ENCODE measurements around the gene SNCG.
"Not testable (repeated sequence)": the region's sequence is repeated elsewhere in the genome, so short reads cannot be mapped to it uniquely, and the experiment has no call there.

The SNCG gene

DNA sequence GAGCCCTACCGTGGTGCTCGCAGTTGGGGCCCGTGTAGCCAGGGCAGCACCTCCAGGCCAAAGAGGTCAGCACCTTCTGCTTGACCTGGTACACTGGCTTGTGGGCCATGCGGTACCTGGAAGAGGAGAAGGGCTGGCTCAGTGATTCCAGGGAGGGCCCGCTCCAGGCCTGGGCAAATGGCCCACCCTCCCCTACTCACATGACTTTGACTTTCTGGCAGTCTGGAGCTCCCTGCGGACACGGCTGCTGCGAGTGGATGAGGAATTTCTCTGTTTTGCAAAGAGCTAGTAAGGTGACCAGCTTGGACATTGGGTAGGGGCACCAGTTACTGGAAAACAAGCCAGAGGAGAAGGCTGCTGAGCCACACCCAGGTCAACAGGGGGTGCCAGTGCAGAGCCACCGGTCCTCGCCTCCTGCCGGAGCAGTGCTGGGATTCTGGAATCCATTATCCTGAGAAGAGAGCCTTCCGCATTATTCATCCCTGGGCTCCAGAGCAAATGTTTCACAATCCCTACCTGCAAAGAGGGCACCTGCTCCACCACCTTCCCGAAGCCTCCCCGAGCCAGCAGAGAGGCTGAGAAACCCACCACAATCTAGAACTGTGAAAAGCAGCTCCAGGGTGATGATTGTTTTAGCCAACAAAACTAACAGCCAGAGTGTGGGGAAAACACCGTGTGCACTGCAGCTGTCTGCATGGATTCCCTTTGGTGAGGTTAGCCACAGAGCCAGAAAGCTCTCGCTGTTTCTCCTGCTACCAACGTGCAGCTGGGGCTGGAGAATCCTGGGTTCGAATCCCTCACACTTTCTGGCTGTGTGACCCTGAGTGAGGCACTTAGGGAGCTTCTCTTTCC is 12.8 kb upstream of the SNCG start:
- DNase-seq (ENCODE audit: low read depth) = no peak

DNA sequence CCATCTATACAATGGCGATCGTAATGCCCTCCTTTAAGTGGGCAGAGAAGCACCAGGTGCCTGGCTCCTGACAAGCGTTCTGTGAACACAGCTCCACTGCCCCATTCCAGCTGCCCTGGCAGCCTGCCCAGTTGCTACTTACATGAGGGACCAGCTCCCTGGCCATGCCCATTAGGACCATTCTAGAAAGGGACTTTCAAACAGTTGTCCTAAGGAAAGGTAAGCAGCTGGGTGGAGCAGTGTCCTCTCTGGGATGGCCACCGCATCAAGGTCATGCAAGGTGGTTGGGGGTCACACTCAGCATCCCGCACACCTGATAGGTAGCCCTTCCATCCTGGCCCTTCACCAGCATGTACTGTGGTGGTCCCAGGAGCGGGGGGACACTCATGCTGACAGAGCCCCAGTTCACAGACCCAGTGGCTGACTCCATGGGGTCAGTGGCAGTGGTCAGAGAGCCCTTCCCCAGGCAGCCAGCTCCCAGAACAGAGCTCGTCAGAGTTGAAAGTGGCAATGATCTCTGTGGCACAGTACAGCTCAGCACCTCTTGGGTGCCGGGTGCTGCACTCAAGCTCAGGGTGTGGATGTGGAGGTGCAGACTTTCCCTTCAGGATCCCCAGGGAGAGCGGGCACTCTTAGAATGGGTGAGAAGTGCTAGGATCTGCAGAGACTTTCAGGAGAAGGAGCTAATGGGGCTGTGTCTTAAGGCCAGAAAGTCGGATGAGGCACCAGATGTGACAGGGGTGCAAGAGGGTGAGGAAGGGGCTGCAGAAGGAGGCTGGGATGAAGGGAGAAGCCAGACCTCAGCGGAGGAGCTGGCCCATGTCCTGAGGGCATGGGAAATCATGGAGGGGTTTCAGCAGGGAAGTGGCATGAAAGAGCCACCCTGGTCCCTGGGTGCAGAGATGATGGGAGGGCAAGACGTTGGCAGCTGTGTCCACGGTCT is 11.9 kb upstream of the SNCG start:
- DNase-seq (ENCODE audit: low read depth) = no peak

DNA sequence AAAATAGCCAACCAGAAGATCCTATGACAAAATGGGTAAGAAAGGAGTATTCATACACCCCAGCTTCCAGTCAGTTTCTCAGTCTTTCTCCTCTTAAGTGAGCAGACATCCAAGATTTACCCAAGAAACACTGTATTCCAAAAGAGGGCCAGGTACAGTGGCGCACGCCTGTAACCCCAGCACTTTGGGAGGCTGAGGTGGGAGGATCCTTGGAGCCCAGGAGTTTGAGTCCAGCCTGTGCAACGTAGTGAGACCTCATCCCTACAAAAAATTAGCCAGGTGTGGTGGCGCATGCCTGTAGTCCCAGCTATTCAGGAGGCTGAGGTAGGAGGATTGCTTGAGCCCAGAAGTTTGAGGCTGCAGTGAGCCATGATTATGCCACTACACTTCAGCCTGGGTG is 10.6 kb upstream of the SNCG start:
- DNase-seq (ENCODE audit: low read depth) = not testable (repeated sequence)

DNA sequence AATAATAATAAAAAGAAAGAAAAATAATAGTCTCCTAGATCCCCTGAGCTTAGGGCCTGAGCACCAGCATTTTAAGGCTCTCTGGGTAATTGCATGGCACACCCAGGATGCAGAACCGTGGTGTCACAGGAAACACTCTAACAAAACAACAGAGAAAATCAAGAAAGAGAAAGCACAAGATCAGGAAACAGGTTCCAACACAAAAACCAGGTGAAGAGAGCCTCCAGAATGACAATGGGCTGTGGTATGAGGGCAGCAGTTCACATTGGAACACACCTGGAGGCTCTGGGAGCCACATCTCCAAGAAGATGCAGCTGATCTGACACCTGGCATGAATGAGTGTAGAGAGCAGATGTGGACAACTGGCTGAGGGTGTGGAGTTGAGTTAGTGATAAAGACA is 8.1 kb upstream of the SNCG start:
- no peak for DNase-seq (ENCODE audit: low read depth)

DNA sequence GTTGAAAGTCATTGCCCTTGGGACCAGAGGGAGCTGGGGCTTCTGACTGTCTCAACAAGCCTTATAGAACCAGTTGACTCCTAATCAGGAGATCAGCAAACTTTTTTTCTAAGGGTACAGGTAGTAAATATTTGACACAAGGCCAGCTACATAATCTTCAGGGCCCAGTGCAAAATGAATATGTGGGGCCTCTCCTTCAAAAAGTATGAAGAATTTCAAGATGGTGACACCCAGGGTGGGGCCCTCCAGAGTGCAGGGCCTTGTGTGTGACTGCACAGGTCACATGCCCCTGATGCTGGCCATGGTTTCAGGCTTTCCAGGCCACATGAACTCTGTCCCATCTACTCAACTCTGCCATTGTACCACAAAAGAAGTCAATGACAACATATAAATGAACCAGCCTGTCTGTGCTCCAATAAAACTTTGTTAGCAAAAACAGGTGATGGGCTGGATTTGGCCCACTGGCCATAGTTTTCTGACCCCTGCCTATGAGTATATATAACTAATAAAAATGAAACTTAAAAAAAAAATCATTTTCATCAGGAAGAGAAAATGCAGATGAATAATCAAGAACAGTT is 7.1 kb upstream of the SNCG start:
- no peak for DNase-seq (ENCODE audit: low read depth)

DNA sequence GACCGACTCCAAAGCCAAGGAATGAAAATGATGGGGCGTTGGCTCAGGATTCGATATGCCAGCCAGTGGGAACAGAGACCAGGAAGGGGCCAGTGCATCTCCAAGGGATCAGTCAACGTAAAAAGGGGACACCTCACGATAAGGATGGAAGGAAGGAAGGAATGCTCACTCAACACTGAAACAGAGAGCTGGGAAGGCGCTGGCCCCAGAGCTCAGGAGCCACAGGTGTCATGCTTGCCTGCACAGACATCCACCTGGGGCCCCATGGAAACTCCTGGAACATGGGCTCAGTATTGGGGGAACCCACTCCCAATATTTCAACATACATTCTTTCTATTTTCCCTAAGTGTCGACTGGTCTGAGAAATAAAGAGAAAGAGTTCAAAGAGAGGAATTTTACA is 6.3 kb upstream of the SNCG start:
- DNase-seq (ENCODE audit: low read depth) = no peak

DNA sequence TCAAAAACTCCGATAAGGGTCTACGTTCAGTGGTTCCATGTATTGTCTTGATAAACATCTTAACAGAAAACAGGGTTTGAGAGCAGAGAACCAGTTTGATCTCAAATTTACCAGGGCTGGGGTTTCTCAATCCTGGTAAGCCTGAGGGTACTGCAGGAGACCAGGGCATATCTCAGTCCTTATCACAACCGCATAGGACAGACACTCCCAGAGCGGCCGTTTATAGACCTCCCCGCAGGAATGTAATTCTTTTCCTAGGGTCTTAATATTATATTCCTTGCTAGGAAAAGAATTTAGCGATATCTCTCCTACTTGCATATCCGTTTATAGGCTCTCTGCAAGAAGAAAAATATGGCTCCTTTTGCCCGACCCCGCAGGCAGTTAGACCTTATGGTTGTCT is 5.7 kb upstream of the SNCG start:
- DNase-seq (ENCODE audit: low read depth) = not testable (repeated sequence)

DNA sequence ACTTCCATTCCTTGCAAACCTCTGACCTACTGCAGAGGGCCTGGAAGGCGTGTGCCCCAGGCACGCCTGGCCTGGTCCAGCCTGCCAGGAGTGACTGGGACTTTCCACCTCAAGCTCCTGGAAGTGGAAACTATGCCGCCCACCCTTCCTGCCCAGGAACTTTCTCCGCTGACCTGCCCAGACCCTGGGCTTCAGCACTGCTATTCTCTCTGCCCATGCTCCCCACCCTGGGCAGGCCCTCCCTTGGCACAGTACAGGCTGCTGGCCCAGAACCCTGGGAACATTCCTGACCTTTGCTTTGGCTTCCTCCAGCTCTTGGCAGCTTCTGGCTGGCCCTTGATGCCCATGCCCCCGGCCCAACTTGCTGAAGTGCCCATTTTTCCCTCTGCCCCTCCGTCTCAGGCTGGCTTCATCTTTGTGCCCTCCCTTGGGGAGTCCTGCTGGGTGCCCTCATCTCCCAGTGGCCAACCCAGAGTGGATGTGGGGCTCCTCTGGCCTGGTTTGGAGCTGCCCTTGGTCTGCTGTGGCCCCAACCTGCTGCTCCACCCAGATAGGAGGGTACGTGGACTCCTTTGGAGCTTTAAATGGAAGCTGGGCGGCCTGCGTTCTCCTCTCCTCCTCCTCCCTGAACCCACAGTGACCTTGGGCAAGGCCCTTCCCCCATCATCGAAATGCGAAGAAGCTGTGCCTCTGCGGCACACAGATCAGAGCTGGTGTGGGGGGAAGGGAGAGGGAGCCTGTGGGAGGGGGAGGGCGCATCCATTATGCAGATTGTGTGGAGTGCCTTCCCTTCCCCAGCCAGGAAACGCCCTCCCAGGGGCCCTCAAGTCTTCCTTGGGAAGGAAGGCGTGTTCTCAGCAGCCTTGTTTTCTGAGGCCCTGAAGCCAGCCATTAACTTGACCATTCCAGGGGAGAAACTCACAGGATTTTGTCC is 4.4 kb upstream of the SNCG start:
- no peak for DNase-seq (ENCODE audit: low read depth)

DNA sequence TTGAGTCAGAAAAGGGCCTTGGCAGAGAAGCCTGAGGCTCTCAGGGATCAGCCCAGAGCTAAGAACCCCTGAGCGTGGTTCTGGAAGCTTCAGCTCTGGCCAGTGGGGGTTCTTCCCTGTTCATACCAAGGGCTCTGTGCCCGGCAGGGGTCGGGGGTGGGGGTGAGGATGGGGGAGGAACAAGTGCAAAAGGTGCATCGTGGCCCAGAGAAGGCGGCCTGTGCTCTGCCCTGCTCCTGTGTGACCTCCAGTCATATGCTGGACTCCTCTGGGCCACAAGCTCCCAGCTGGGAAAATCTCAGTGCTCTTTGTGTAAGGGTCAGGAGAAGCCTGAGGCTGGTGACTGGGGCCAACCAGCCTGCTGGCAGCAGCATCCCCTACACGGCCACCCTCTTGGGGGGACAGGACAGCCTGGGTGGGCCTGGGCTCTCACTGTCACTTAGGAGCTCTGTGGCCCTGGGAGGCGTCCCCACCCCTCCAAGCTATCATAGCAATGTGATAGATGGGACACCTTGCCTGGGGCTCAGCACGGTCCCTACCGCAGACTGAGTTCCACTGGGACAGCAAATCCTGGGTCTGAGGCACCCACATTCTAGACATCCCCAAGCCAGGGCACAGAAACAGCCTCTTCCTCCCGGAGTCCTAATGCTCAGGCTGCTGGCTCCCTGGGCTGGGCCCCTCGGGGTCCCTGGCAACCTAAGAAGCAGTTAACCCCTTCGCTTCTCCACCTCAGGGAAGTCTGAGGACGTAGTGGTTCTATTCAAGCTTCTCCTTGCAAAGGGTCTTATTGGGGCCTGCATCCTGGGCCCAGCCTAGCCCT is 3.5 kb upstream of the SNCG start:
- DNase-seq (ENCODE audit: low read depth) = no peak

DNA sequence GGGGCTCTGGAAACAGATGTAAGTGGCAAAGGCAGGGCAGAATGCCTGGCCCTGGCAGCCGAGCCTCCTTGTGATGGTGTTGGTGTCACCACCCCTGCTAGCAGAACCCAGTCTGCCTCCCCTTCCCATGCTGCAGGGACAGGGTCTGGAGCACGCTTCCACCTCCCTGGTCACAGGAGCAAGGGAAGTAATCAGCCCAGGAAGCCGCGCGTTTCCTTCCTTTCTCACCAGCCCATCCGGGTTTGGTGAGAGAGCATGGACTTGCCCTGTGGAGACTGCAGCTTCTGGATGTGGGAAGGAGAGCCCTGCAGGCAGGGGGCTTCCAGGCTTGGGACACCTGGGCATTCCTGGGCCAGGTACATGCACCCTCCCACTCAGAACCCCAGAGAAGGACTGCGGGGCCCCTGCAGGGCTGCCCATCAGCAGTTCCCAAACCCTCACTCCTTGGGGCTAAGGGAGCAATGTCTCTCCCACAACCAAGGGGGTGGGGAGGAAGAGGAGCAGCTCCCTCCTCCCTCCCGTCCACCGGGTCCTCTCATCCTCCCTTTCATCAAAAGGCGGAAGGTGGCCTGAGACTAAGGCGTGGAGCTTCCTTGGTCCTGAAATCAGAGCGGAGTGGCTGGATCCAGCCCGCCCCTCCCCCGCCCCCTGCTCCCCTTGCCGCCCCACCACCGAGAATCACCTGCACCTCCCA is 2.8 kb upstream of the SNCG start:
- no peak for DNase-seq (ENCODE audit: low read depth)

DNA sequence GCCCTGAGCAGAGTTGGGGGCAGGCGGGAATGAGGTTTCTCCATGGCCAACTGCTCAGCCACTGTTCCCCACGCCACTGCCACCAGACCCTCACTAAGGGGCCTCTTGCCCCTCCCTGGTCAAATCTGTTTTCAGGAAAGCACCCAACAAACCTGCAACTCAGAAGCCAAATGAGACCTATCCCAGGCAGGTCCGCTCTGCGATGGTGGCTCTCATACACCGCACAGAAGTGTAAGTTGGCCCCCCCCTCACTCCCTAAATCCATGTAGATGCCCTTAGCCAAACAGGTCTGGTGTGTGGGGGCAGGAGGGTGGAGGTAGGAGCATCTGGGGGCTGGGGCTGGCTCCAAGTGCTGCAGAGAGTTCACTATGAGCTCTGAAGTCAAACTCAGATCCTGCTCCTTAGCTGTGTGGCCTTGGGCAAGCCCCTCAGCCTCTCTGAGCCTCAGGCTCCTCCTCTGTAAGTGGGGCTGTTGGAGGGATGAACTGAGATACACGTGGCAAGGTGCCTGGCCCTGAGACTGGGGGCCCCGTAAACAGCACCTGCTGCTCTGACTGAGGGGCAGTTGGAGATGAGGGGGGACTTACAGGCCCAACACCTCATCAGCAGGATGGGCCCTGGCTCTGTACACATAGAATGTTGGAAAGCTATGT is 2.1 kb upstream of the SNCG start:
- no peak for DNase-seq (ENCODE audit: low read depth)

DNA sequence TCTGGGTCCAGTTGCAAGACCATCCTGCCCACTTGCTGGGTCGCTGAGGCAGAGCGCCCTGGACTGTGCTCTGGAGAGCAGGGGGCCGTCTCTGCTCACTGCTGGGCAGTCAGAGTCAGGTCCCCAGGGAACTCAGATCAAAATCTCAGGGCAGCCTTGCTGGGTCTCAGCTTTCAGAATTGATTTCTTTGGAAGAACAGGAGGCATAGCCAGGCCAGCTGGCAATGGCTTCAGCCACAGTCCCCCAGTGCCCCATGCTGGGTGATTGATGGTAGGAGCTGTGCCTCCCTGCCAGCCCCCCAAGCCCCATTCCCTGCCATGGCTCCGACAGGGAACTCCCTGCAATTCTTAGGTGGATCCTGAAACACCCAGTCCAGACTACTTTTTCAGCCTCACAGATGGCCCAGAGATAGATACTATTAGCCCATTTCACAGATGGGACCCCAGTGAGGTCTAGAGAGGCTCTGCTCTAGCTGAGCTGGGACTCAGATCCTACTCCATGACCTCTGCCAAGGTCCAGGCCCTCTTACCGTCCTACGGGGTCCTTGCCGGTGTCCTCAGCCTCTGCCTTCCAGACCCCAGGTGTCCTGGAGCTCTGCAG is 1.5 kb upstream of the SNCG start:
- no peak for DNase-seq (ENCODE audit: low read depth)

DNA sequence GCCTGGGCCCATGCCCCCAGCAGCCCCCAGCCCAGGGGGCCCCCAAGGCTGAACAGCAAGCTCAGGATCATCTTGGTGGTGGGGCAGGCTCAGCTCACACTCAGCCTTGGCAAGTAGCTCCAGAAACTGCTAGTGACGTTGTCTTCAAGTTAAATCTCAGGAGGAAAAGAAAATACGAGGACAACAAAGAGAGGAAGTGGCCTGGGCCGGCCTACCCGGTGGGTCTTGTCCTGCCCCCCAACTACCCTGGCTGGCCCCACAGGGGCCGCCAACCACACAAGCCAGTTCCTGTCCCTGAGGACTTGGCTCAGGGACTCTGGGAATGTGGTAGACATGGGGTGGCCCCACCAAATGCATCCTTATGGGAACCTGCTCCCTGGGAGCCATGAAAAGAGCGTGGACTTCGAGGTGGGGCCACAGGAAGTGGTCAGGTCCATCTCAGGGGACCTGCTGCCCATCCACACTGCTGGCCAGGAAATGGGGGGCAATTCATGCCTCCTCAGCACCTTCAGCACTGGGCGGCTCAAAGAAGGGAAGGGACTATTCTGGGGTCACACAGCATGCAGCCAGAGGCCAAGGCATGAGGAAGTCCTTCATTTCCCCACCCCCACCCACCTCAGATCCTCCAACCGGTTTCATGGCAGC is 806 bp upstream of the SNCG start, which contains the start of gene MMRN2:
Gene MMRN2, minus strand, starts transcription at position 145 of the 645 bp plus-strand sequence. Its CDS starts 74 bp downstream, at position 71.
- no peak for DNase-seq (ENCODE audit: low read depth)

DNA sequence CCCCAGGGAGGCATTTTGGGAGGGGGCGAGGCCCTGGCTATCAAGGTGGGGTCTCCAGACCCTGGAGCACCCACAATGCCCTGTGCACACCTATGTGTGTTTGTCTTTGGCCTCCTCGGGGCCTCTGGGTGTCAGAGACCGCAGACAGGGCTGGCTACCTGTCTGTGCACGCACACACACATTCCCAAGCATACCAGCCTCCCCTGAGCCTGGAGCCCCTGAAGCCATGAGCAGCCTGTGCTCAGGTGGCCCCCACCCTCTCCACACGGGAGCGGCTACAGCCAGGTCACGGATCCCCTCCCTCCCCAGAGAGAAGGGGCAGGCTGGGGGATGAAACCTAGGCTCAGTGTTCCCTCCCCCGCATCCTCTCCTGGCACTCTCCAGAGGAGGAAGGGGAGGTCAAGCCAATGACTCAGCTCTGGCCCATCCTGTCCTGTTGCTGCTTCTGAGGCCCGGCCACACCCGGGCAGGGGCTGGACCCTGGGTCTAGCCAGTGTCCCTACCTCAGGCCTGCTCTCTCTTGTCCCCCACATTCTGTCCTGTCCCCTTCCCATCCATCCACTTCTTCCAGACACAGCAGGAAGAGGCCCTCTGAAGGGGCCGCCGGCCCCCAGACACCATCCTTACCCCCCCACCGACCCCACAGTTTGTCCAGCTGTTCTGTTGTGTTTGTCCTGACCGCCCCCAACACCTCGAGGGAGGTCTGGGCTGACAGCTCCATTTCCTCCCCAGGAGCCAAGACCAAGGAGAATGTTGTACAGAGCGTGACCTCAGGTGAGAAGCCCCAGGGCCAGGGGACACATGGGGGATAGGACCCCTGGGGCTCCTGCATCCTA is 720 bp downstream of the SNCG start:
- no peak for DNase-seq (ENCODE audit: low read depth)

DNA sequence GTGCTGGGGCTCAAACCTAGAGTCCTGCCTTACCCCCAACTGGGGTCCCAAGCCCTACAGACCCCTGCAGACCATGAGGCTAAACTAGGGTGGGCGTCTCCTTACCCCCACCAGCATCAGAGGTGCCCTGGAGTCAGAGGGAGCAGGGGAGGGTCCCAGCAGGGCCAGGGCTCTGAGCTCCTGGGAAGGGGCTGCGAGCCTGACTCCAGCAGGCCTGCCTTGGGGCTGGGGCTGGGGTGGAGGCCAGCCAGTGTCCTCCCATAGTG is 1.3 kb downstream of the SNCG start:
- DNase-seq (ENCODE audit: low read depth) = no peak

DNA sequence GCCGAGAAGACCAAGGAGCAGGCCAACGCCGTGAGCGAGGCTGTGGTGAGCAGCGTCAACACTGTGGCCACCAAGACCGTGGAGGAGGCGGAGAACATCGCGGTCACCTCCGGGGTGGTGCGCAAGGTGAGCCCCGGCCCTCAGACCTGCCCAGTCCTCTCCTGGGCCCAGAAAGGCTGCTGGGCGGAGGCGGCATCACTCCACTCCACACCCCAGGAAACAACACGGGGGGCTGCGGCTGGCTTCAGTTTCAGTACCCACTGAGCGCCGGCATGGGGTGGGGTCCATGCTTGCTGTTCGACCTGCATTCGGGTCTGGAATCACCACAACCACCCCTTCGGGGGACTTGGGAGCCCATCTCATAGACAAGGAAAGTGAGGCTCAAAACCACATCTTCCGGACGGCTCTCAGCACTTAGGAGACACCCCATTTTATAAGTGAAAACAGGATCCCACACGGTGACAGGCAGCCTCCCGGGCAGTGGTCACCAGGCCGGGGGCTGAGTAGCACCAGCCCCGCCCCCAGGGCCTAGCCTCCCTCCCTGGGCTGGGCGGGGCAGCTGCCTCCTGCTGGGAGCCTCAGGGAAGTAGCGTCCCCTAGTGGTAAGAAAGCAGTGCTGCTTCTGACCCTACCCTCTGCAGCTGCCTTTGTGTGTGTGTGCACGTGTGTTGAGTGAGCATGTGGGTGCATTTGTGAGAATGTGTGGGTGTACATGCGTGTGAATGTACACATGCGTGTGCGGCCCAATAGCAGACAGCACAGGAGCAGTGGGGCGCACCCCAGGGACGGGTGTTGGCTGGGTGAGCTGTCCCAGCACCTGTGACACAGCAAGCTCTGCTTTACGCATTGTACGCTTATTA is 1.8 kb downstream of the SNCG start:
- no peak for DNase-seq (ENCODE audit: low read depth)

DNA sequence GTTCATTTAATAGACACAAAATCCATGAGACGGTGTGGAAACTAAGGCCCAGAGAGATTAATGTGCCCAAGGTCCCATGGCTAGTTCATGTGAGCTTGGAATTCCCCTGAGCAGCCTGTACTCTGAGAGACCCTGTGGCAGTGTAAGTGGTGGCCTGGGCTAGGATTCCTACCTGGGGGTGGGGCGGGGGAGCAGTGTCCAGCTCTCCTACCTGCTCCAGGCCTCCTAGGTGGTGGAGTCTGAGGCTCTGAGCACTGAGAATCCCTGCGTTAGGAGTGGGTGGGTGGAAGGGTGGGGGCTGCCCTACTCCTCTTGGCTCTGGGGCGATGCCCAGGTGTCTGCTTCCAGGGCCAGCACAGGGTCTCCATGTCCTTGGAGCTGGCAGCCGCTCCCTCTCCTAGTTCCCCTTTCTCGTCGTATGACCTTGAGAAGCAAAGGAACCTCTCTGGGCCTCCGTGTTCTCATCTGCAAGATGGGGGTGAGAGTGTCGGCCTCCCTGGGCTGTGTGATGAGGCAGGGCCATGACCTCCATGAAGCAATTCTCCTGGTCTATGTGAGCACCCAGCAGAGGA is 2.5 kb downstream of the SNCG start:
- no peak for DNase-seq (ENCODE audit: low read depth)
